Bronchial epithelial cell (primary cell): ENCODE data around the gene CD226. TPM values are rescaled to one million over a fixed set of nuclear protein-coding genes. Genes with fewer than 3 reads are reported as not detected.
"Not testable (repeated sequence)": the region's sequence is repeated elsewhere in the genome, so short reads cannot be mapped to it uniquely, and the experiment has no call there.

Experiments
- DNase-seq: peaks from one replicate; pipeline ENCODE4 v3.0.0-alpha.2; 2010; ENCODE audit warnings: low read depth
- FAIRE-seq: peaks from 2 replicates; lab custom pipeline; 2011; peaks lifted over from hg19 to GRCh38; lab: Jason Lieb, UNC
- H3K27me3 ChIP-seq: 2 replicates; pipeline ENCODE4 v1.5.1; 2011; ENCODE audit warnings: low read length; ENCODE audit not compliant: control insufficient read depth, insufficient read depth
- H3K36me3 ChIP-seq: 2 replicates; pipeline ENCODE4 v1.5.1; 2011; ENCODE audit warnings: low read length; ENCODE audit not compliant: control insufficient read depth, insufficient read depth
- H3K4me3 ChIP-seq: 2 replicates; pipeline ENCODE4 v1.5.1; 2011; ENCODE audit warnings: mild to moderate bottlenecking, low read depth, low read length, control low read depth
- CTCF ChIP-seq: IDR thresholded peaks from 2 replicates; pipeline ENCODE4 v1.5.1; 2011; ENCODE audit warnings: mild to moderate bottlenecking, moderate library complexity, low read length, control low read depth, inconsistent platforms; ENCODE audit not compliant: insufficient read depth, severe bottlenecking
- total RNA-seq: library from RNA; depleted of rRNA; stranded (reverse); fragments of >200 nt; gene quantifications from 2 replicates; pipeline ENCODE4 v1.2.1, GENCODE V29; 2014

The CD226 gene
- total RNA-seq, 1 donor from 2014 or later = 0.53 TPM

GRCh38 chr18:69840001-69840400, 107.7 kb downstream of the CD226 start:
- no peaks in the 10 kb centered on the region for H3K27me3 ChIP-seq
- no peak for FAIRE-seq
- no peak for DNase-seq
- H3K4me3 ChIP-seq = no peak overlapping the region
- no peak for TF ChIP-seq CTCF
- H3K36me3 ChIP-seq = no peaks in the 10 kb centered on the region

GRCh38 chr18:69839497-69839896, 108.2 kb downstream of the CD226 start:
- Histone ChIP-seq H3K36me3 (no peaks in the 10 kb centered on the region), H3K4me3 (no peak overlapping the region), H3K27me3 (no peaks in the 10 kb centered on the region)
- no peak for DNase-seq
- no peak for FAIRE-seq
- no peak for TF ChIP-seq CTCF

GRCh38 chr18:69838620-69839411, 108.9 kb downstream of the CD226 start:
- no peak for TF ChIP-seq CTCF
- Histone ChIP-seq H3K27me3 (no peaks in the 10 kb centered on the region), H3K36me3 (no peaks in the 10 kb centered on the region), H3K4me3 (no peak overlapping the region)
- FAIRE-seq = no peak
- DNase-seq = no peak

GRCh38 chr18:69838003-69838402, 109.7 kb downstream of the CD226 start:
- no peaks in the 10 kb centered on the region for H3K36me3 ChIP-seq
- FAIRE-seq = no peak
- H3K27me3 ChIP-seq = no peaks in the 10 kb centered on the region
- TF ChIP-seq CTCF = no peak
- DNase-seq = no peak
- no peak overlapping the region for H3K4me3 ChIP-seq

GRCh38 chr18:69834980-69835379, 112.7 kb downstream of the CD226 start:
- not testable (repeated sequence) for H3K4me3 ChIP-seq, DNase-seq, H3K36me3 ChIP-seq, H3K27me3 ChIP-seq, FAIRE-seq

GRCh38 chr18:69830189-69830588, 117.5 kb downstream of the CD226 start:
- Histone ChIP-seq H3K27me3 (no peaks in the 10 kb centered on the region), H3K36me3 (no peaks in the 10 kb centered on the region), H3K4me3 (no peak overlapping the region)
- no peak for TF ChIP-seq CTCF
- DNase-seq = no peak
- FAIRE-seq = no peak
